Ishikawa (cell line): ENCODE results near the gene FAM187B.

Source experiments
- CEBPB ChIP-seq: IDR thresholded peaks from 2 replicates; pipeline ENCODE4 v1.6.1; 2012
- EGR1 ChIP-seq: IDR thresholded peaks from 2 replicates; pipeline ENCODE4 v1.6.1; 2012
- EP300 ChIP-seq: IDR thresholded peaks from 2 replicates; pipeline ENCODE4 v1.6.1; 2012; ENCODE audit warnings: borderline replicate concordance
- NFIC ChIP-seq: IDR thresholded peaks from 2 replicates; pipeline ENCODE4 v1.6.1; 2012
- RAD21 ChIP-seq: IDR thresholded peaks from 2 replicates; pipeline ENCODE4 v1.6.1; 2012; ENCODE audit warnings: low read depth
- TF ChIP-seq, protein P1 (sequence below): IDR thresholded peaks from 2 replicates; pipeline ENCODE4 v1.6.1; 2012
- TF ChIP-seq, protein P2 (sequence below): IDR thresholded peaks from 2 replicates; pipeline ENCODE4 v1.6.1; 2012; ENCODE audit warnings: low read depth, mild to moderate bottlenecking

DNA sequence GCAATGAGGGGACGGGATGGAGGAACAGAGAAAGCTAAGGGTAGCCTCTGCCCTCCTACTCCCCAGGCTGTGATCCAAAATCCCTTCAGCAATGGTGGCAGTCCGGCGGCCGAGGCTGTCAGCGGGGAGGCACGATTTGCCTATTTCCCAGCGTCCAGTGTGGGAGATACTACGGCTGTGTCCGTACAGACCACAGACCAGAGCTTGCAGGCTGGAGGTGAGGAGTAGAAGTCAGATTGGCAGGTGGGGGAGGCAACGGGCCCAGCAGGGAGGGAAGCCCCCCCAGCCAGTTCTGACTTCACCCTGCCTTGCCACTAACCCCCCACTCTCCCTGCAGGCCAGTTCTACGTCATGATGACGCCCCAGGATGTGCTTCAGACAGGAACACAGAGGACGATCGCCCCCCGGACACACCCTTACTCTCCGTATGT, 41.9 kb upstream of the FAM187B start:
- TF ChIP-seq EP300 (no peak), NFIC (no peak), CEBPB (no peak), RAD21 (no peak), EGR1 (no peak)
- TF ChIP-seq, protein P1, sequence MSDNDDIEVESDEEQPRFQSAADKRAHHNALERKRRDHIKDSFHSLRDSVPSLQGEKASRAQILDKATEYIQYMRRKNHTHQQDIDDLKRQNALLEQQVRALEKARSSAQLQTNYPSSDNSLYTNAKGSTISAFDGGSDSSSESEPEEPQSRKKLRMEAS = no peak
- TF ChIP-seq, protein P2, sequence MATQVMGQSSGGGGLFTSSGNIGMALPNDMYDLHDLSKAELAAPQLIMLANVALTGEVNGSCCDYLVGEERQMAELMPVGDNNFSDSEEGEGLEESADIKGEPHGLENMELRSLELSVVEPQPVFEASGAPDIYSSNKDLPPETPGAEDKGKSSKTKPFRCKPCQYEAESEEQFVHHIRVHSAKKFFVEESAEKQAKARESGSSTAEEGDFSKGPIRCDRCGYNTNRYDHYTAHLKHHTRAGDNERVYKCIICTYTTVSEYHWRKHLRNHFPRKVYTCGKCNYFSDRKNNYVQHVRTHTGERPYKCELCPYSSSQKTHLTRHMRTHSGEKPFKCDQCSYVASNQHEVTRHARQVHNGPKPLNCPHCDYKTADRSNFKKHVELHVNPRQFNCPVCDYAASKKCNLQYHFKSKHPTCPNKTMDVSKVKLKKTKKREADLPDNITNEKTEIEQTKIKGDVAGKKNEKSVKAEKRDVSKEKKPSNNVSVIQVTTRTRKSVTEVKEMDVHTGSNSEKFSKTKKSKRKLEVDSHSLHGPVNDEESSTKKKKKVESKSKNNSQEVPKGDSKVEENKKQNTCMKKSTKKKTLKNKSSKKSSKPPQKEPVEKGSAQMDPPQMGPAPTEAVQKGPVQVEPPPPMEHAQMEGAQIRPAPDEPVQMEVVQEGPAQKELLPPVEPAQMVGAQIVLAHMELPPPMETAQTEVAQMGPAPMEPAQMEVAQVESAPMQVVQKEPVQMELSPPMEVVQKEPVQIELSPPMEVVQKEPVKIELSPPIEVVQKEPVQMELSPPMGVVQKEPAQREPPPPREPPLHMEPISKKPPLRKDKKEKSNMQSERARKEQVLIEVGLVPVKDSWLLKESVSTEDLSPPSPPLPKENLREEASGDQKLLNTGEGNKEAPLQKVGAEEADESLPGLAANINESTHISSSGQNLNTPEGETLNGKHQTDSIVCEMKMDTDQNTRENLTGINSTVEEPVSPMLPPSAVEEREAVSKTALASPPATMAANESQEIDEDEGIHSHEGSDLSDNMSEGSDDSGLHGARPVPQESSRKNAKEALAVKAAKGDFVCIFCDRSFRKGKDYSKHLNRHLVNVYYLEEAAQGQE = no peak
